Measurements from ENCODE around the gene TUBB4A. TPM values are rescaled to one million over a fixed set of nuclear protein-coding genes. Genes with fewer than 3 reads are reported as not detected.

TUBB4A gene
- total RNA-seq, 1 experiment from 2014 or later: 0.87 TPM

Other genes starting within 250 kb of the TUBB4A start
- 8.1 and 9.6 TPM in 2 replicates for gene MLLT1, start 222.3 kb downstream of the TUBB4A start, total RNA-seq (2014; rRNA removed; shearing (Covaris generic))
- gene ACER1, start 168.7 kb downstream of the TUBB4A start, total RNA-seq (2014; rRNA removed; shearing (Covaris generic)): not detected in 2 replicates
- 76.4 and 122 TPM in 2 replicates for gene CLPP, start 140.8 kb downstream of the TUBB4A start, total RNA-seq (2014; rRNA removed; shearing (Covaris generic))
- 28.1 and 30.8 TPM in 2 replicates for gene ALKBH7, start 129.5 kb downstream of the TUBB4A start, total RNA-seq (2014; rRNA removed; shearing (Covaris generic))
- gene PSPN, start 126.4 kb downstream of the TUBB4A start, total RNA-seq (2014; rRNA removed; shearing (Covaris generic)): 0.55 and 0.77 TPM in 2 replicates
- gene GTF2F1, start 109.1 kb downstream of the TUBB4A start, total RNA-seq (2014; rRNA removed; shearing (Covaris generic)): 41.1 and 48.4 TPM in 2 replicates
- gene KHSRP, start 77.5 kb downstream of the TUBB4A start, total RNA-seq (2014; rRNA removed; shearing (Covaris generic)): 48.5 and 54.7 TPM in 2 replicates
- not detected in 2 replicates for gene SLC25A41, start 68.5 kb downstream of the TUBB4A start, total RNA-seq (2014; rRNA removed; shearing (Covaris generic))
- gene SLC25A23, start 42.5 kb downstream of the TUBB4A start, total RNA-seq (2014; rRNA removed; shearing (Covaris generic)): 16.1 and 16.6 TPM in 2 replicates
- not detected in 2 replicates for gene CRB3, start 38.0 kb downstream of the TUBB4A start, total RNA-seq (2014; rRNA removed; shearing (Covaris generic))
- gene DENND1C, start 20.5 kb downstream of the TUBB4A start, total RNA-seq (2014; rRNA removed; shearing (Covaris generic)): 0.19 TPM in 1 of 2 replicates, not detected in the other
- 17.8 and 18.6 TPM in 2 replicates for gene TNFSF9, start 28.7 kb upstream of the TUBB4A start, total RNA-seq (2014; rRNA removed; shearing (Covaris generic))
- 0.12 TPM in 1 of 2 replicates, not detected in the other for gene CD70, start 88.8 kb upstream of the TUBB4A start, total RNA-seq (2014; rRNA removed; shearing (Covaris generic))
- gene TNFSF14, start 167.9 kb upstream of the TUBB4A start, total RNA-seq (2014; rRNA removed; shearing (Covaris generic)): 0.04 TPM in 1 of 2 replicates, not detected in the other
- gene C3, start 218.3 kb upstream of the TUBB4A start, total RNA-seq (2014; rRNA removed; shearing (Covaris generic)): 4.7 and 9.1 TPM in 2 replicates
- 65.4 and 81.8 TPM in 2 replicates for gene GPR108, start 235.3 kb upstream of the TUBB4A start, total RNA-seq (2014; rRNA removed; shearing (Covaris generic))
- gene TRIP10, start 237.4 kb upstream of the TUBB4A start, total RNA-seq (2014; rRNA removed; shearing (Covaris generic)): 29.5 and 91.7 TPM in 2 replicates

Data from H4 (cell line).